ENCODE data around the gene PSTK.

DNA sequence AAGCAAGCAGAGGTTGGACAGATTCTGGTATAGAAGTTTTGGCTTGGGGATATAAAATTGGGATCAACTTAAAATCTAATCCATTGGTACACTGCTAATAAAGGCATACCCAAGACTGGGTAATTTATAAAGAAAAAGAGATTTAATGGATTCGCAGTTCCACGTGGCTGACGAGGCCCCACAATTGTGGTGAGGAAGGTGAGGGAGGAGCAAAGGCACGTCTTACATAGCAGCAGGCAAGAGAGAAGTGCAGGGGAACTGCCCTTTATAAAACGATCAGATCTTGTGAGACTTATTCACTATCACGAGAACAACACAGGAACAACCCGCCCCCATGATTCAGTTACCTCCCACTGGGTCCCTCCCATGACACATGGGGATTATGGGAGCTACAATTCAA is 38.3 kb downstream of the PSTK start:
- TF ChIP-seq, protein P1, sequence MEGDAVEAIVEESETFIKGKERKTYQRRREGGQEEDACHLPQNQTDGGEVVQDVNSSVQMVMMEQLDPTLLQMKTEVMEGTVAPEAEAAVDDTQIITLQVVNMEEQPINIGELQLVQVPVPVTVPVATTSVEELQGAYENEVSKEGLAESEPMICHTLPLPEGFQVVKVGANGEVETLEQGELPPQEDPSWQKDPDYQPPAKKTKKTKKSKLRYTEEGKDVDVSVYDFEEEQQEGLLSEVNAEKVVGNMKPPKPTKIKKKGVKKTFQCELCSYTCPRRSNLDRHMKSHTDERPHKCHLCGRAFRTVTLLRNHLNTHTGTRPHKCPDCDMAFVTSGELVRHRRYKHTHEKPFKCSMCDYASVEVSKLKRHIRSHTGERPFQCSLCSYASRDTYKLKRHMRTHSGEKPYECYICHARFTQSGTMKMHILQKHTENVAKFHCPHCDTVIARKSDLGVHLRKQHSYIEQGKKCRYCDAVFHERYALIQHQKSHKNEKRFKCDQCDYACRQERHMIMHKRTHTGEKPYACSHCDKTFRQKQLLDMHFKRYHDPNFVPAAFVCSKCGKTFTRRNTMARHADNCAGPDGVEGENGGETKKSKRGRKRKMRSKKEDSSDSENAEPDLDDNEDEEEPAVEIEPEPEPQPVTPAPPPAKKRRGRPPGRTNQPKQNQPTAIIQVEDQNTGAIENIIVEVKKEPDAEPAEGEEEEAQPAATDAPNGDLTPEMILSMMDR (IDR thresholded peaks at IDR 0.05; ENCODE audit: poor library complexity, severe bottlenecking) = no peak
- TF ChIP-seq POLR2AphosphoS5 (IDR thresholded peaks at IDR 0.05) = no peak
- TF ChIP-seq MXI1 (conservative IDR thresholded peaks at IDR 0.05; ENCODE audit: poor library complexity, severe bottlenecking) = no peak
- TF ChIP-seq, protein P2, sequence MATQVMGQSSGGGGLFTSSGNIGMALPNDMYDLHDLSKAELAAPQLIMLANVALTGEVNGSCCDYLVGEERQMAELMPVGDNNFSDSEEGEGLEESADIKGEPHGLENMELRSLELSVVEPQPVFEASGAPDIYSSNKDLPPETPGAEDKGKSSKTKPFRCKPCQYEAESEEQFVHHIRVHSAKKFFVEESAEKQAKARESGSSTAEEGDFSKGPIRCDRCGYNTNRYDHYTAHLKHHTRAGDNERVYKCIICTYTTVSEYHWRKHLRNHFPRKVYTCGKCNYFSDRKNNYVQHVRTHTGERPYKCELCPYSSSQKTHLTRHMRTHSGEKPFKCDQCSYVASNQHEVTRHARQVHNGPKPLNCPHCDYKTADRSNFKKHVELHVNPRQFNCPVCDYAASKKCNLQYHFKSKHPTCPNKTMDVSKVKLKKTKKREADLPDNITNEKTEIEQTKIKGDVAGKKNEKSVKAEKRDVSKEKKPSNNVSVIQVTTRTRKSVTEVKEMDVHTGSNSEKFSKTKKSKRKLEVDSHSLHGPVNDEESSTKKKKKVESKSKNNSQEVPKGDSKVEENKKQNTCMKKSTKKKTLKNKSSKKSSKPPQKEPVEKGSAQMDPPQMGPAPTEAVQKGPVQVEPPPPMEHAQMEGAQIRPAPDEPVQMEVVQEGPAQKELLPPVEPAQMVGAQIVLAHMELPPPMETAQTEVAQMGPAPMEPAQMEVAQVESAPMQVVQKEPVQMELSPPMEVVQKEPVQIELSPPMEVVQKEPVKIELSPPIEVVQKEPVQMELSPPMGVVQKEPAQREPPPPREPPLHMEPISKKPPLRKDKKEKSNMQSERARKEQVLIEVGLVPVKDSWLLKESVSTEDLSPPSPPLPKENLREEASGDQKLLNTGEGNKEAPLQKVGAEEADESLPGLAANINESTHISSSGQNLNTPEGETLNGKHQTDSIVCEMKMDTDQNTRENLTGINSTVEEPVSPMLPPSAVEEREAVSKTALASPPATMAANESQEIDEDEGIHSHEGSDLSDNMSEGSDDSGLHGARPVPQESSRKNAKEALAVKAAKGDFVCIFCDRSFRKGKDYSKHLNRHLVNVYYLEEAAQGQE (IDR thresholded peaks at IDR 0.05; ENCODE audit: borderline replicate concordance) = no peak
- no peak for TF ChIP-seq EZH2 (IDR thresholded peaks at IDR 0.05; ENCODE audit: borderline replicate concordance, insufficient read depth, low read length, poor library complexity, severe bottlenecking)
- TF ChIP-seq SMC3 (conservative IDR thresholded peaks at IDR 0.05; ENCODE audit: poor library complexity) = no peak
- TF ChIP-seq TAF1 (IDR thresholded peaks at IDR 0.05; ENCODE audit: low read depth) = no peak

Data from neural cell (in vitro differentiated cells).